ENCODE results near the gene WTAP. TPM values are rescaled to one million over a fixed set of nuclear protein-coding genes. Genes with fewer than 3 reads are reported as not detected.
"Not testable (repeated sequence)": the region's sequence is repeated elsewhere in the genome, so short reads cannot be mapped to it uniquely, and the experiment has no call there.

WTAP gene
- polyA plus RNA-seq, 3 donors: 136 to 145 (median 138) TPM

GRCh38 chr6:159693128-159693893 is 34.0 kb upstream of the WTAP start, which contains the start of gene SOD2:
Gene SOD2, minus strand, starts transcription at chr6:159693241. Its CDS starts 74 bp downstream, at chr6:159693167.
- peak; percentile 57 to 68 (median 63) for DNase-seq (ENCODE audit: low read depth in 3 of 3, low spot score in 2 of 3)

GRCh38 chr6:159693894-159694545 is 33.3 kb upstream of the WTAP start:
- DNase-seq (ENCODE audit: low read depth in 3 of 3, low spot score in 2 of 3): no peak

GRCh38 chr6:159695984-159696383 is 31.3 kb upstream of the WTAP start:
- DNase-seq (ENCODE audit: low read depth in 3 of 3, low spot score in 2 of 3): no peak

- DNase-seq (ENCODE audit: low read depth in 3 of 3, low spot score in 2 of 3): no peak
Measured at GRCh38 chr6:159700970-159701369, 26.3 kb upstream of the WTAP start.

- no peak for DNase-seq (ENCODE audit: low read depth in 3 of 3, low spot score in 2 of 3)
Measured at GRCh38 chr6:159701413-159701999, 25.8 kb upstream of the WTAP start.

GRCh38 chr6:159710603-159711002 is 16.7 kb upstream of the WTAP start:
- not testable (repeated sequence) for DNase-seq (ENCODE audit: low read depth in 3 of 3, low spot score in 2 of 3)

GRCh38 chr6:159712389-159712788 is 14.9 kb upstream of the WTAP start:
- DNase-seq (ENCODE audit: low read depth in 3 of 3, low spot score in 2 of 3): not testable (repeated sequence)

- DNase-seq (ENCODE audit: low read depth in 3 of 3, low spot score in 2 of 3): no peak
Measured at GRCh38 chr6:159713984-159714383, 13.3 kb upstream of the WTAP start.

- no peak for DNase-seq (ENCODE audit: low read depth in 3 of 3, low spot score in 2 of 3)
Measured at GRCh38 chr6:159714404-159714803, 12.9 kb upstream of the WTAP start.

GRCh38 chr6:159715166-159715565 is 12.1 kb upstream of the WTAP start:
- no peak for DNase-seq (ENCODE audit: low read depth in 3 of 3, low spot score in 2 of 3)

- no peak for DNase-seq (ENCODE audit: low read depth in 3 of 3, low spot score in 2 of 3)
Measured at GRCh38 chr6:159715605-159716004, 11.7 kb upstream of the WTAP start.

- DNase-seq (ENCODE audit: low read depth in 3 of 3, low spot score in 2 of 3): no peak
Measured at GRCh38 chr6:159716247-159717096, 10.8 kb upstream of the WTAP start.

GRCh38 chr6:159718634-159719033 is 8.7 kb upstream of the WTAP start:
- no peak for DNase-seq (ENCODE audit: low read depth in 3 of 3, low spot score in 2 of 3)

- no peak for DNase-seq (ENCODE audit: low read depth in 3 of 3, low spot score in 2 of 3)
Measured at GRCh38 chr6:159719287-159719686, 8.0 kb upstream of the WTAP start.

- DNase-seq (ENCODE audit: low read depth in 3 of 3, low spot score in 2 of 3): peak in 2 of 3 donors; percentile 12 to 34
Measured at GRCh38 chr6:159720708-159721107, 6.6 kb upstream of the WTAP start.

- not testable (repeated sequence) for DNase-seq (ENCODE audit: low read depth in 3 of 3, low spot score in 2 of 3)
Measured at GRCh38 chr6:159721981-159722380, 5.3 kb upstream of the WTAP start.

GRCh38 chr6:159722655-159723054 is 4.7 kb upstream of the WTAP start:
- no peak for DNase-seq (ENCODE audit: low read depth in 3 of 3, low spot score in 2 of 3)

- DNase-seq (ENCODE audit: low read depth in 3 of 3, low spot score in 2 of 3): no peak
Measured at GRCh38 chr6:159723259-159723658, 4.0 kb upstream of the WTAP start.

- DNase-seq (ENCODE audit: low read depth in 3 of 3, low spot score in 2 of 3): no peak
Measured at GRCh38 chr6:159724778-159725177, 2.5 kb upstream of the WTAP start.

- not testable (repeated sequence) for DNase-seq (ENCODE audit: low read depth in 3 of 3, low spot score in 2 of 3)
Measured at GRCh38 chr6:159725208-159725607, 2.1 kb upstream of the WTAP start.

All from right renal cortex interstitium (tissue), 3 donors.